ENCODE measurements around the gene CCDC120. TPM values are rescaled to one million over a fixed set of nuclear protein-coding genes. Genes with fewer than 3 reads are reported as not detected.
A peak's percentile ranks its signal among the peaks of the same experiment; 100 is the strongest.

CCDC120 gene
- polyA plus RNA-seq, 4 donors: 9.5 to 16.5 (median 11.1) TPM

DNA sequence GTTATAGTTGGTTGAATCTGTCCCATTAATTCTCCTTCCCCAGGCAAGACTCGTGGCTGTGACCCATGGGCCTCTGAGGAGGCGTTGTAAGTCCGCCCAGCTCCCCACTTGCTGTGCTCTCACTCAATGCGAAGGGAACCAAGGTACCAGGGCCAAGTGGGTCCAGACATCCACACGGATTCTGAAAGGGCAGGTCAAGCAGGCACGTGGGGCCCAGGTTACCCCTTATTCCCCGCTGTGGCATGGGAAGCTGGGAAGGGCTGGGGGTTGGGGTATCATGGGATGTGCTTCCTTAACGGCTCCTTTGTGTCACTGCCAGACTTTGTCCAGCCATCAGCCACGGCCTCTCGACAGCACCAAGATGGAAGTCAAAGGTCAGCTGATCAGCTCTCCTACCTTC, 3.1 kb downstream of the CCDC120 start:
- DNase-seq (ENCODE audit: low read depth in 4 of 4, low spot score in 3 of 4): no peak

DNA sequence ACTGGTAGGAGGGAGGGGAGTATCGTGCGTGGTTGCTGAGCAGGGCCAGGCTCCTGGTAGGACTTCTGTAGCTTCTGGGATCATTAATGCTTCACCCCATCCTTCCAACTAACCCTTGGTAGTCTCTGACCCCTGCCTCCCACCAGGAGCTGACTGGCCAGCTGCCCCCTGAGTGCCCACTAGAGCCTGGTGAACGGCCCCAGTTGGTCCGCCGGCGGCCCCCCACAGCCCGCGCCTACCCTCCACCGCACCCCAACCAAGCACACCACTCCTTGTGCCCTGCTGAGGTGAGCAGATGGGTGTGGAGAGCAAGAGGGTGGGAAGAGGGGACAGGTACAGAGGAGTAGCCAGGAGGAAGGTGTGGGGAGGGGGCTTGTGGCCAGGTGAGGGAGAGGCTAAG, 4.9 kb downstream of the CCDC120 start:
- no peak for DNase-seq (ENCODE audit: low read depth in 4 of 4, low spot score in 3 of 4)

DNA sequence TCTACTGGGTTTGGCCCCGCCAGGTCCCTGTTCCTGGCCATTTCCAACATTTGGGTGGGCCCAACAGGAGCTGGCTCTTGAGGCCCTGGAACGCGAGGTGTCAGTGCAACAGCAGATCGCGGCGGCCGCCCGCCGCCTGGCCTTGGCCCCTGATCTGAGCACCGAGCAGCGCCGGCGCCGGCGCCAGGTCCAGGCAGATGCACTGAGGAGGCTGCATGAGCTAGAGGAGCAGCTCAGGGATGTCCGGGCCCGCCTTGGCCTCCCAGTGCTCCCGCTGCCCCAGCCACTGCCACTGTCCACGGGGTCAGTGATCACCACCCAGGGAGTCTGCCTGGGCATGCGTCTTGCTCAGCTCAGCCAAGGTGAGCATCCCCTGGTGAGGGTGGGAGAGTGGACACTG, 5.5 kb downstream of the CCDC120 start:
- DNase-seq (ENCODE audit: low read depth in 4 of 4, low spot score in 3 of 4): no peak

DNA sequence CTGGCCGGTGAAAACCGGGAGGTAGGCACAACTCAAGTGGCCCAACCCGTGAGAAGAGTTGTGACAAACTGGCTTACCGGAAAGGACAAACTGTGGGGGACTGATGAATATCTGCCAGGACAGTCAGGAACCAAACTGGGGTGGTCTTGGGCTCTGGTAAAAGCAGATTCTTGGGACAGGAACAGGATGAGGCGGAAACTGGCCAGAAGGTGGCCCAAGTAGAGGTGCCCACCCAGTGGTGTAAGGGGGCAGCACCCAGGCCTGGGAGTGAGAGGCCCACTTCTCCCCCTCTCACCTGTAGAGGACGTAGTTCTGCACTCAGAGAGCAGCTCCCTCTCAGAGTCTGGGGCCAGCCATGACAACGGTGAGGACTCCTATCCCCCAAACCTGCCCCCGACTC, 5.9 kb downstream of the CCDC120 start:
- no peak for DNase-seq (ENCODE audit: low read depth in 4 of 4, low spot score in 3 of 4)

DNA sequence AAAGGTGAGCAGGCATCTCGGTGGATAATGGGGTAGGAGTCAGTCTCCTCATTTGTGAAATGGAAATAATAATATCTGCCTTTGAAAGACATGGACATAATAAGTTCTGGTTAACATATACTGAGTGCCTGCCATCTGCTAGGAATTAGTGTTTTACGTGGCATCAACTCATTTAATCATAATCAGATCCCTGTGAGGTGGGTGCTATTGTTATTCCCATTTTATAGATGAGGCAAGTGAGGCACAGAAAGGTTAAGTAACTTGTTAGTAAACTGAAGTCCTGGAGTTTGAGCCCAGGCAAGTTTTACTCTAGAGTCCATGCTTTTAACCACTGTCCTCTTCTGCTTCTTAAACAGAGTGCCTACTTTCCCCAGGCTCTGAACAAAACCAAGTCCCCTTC, 7.5 kb downstream of the CCDC120 start:
- no peak for DNase-seq (ENCODE audit: low read depth in 4 of 4, low spot score in 3 of 4)

DNA sequence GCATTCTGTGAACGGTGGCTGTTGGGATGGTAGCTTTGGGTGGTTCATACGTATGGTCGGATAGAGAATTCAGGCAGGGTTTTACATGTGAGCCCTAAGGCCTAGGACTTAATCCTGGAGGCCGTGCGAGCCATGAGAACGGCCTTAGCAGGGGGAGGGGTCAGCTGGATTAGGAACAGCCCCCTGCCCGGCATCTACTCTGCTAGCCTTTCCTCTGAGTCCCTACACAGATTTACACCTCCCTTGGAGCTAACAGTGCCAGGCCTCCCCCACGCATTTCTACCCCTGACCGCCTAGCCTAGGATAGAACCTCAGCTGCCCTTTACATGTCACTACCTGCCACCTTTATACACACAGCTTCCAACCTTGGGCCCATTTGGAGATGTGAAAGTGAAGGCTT, 7.9 kb downstream of the CCDC120 start:
- no peak for DNase-seq (ENCODE audit: low read depth in 4 of 4, low spot score in 3 of 4)

DNA sequence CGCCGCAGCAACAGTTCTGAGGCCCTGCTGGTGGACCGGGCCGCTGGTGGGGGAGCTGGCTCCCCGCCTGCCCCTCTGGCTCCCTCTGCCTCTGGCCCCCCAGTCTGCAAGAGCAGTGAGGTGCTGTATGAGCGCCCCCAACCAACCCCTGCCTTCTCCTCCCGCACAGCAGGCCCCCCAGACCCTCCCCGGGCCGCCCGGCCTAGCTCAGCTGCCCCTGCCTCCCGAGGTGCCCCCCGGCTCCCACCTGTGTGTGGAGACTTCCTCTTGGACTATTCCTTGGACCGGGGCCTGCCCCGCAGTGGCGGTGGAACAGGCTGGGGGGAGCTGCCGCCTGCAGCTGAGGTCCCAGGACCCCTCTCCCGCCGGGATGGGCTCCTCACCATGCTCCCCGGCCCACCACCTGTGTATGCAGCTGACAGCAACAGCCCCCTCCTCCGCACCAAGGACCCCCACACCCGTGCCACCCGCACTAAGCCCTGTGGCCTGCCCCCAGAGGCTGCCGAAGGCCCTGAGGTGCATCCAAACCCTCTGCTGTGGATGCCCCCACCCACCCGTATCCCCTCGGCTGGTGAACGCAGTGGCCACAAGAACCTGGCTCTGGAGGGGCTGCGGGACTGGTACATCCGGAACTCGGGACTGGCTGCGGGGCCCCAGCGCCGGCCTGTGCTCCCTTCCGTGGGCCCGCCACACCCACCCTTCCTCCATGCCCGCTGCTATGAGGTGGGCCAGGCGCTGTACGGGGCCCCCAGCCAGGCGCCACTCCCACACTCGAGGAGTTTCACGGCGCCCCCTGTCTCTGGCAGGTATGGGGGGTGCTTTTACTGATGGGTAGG, 8.7 kb downstream of the CCDC120 start:
- no peak for DNase-seq (ENCODE audit: low read depth in 4 of 4, low spot score in 3 of 4)

DNA sequence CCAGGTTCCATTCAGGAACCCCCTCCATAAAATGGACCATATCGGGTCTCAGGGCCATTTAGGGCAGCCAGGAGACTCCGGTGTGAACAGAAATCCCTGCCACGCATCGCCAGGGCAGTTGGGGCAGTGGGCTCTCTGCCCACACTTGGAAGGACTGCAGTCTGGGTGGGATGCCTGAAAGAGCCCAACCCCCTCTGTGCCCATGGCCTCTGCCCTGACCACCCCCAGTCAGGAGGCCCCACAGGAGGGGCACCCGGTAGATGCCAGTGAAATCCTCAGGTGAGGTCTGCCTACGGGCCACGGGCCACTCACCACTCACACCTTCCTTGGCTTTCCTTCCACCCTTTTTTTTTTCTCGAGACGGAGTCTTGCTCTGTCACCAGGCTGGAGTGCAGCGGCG, 10.2 kb downstream of the CCDC120 start:
- no peak for DNase-seq (ENCODE audit: low read depth in 4 of 4, low spot score in 3 of 4)

DNA sequence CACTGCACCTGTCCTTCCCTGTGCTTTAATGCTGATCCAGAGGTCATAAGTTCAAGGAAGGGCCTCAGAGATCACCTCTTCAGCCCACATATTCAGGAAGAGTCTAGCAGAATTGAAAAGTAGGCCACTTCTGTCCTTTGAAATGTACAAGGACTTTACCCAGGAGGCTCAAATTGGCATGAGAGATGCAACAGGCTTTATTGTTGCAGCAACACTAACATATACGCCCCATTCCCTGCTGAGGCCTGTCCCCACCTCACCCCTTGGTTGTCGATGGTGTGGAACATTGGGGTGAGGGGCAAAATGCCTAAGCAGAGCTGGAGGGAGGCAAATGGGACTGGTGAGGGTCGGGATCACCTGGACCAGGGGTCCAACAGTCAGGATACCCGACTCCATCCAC, 12.2 kb downstream of the CCDC120 start:
- DNase-seq (ENCODE audit: low read depth in 4 of 4, low spot score in 3 of 4): no peak

DNA sequence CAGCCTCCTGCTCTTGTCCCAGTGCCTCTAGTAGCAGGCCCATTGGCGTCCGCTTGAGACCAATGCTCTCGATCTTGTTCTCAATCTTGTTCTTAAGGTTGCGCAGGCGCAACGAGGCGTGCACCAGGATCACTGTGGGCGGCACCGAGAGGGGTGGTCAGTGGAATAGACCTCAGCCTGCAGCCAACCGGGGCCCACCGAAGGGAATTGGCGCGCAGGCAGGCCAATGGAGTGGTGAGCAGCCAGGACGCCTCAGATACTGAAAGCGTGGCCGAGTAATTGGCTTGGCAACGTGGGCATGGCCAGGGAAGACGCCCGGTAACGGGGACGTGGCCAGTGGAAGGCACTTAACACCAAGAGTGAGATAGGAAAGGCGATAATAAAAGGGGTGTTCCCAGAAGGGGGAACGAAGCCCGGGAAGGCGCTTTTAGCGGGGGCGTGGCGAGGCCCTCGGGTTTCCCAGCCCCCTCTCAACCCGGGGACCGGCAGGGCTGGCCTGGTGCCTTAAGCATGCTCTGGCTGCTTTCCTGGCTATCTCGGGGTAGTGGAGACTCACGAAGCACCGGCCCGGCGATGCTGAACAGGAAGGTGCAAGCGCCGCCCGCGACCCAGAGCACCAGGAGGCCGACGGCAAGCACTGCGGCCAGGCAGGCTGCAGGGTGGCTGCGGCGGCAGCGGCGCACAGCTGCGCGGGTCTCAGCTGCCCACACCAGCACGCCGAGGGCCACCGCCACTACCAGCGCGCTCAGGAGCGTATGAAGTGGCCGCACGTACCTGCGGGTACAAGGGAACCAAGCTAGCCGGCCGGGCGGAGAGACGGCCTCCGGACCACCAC, 13.3 kb downstream of the CCDC120 start:
- peak in 1 of 4 donors; percentile 49 for DNase-seq (ENCODE audit: low read depth in 4 of 4, low spot score in 3 of 4)

DNA sequence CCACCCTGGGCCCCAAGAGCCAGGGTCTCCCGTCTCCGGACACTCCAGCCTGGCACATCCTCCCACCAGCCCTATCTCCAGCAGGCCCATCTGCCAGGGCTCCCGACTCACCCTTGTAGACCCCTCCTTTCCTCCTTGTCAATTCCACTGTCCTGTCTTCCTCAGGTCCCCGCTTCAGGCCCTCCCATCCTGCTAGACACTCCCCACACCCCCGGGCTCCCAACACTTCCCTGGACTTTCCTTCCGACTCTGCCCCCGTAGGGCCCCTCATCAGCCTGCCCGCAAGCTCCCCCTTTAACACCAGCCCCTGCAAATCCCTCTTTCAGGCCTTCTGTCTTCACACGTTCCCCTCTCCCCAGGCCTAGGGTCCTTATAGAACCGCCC, 13.9 kb downstream of the CCDC120 start:
- no peak for DNase-seq (ENCODE audit: low read depth in 4 of 4, low spot score in 3 of 4)

DNA sequence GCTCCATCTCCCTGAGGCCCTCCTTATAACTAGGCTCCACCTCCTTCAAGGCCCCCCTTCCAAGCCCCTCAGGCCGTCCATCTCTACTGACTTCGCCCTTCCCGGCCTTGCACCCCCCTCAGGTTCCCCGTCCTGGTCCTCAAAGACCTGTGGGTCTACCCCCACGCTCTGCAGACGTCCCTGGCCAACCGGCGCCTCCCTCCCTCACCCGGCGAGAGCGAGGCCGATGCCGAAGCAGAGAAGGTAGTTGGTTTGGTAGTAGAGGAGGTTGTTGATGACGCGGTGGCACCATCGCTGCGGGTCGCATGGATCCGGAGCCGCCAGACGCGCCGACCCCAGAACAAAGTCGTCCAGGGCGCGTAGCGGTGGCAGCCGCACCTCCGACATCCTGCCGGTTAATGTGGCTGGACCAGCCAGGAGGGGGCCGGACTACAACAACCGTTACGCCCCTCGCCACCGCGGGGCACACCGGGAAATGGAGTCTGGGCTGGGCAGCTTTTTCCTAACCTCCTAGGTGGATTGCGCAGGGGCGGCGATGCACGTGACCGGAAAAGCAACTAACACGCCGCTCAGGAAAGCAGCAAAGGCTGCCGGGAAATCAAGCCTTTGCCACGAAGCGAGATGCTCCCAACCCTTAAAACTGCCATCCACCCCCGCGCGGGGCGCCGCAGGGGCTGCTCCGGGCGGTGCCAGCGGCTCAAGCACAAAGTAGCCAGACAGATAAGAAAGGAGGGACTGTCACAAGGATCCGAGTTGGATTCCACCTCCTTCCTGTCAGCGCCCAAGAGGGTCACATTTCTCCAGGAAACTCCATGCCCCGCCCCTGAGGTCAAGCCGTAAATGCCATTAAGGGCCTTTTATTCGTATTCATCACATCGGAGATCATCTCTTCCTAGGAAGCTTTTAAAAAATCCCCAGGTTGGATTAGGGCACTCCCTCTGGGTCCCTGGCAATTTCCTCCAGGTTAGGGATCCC, 15.1 kb downstream of the CCDC120 start, which contains the start of gene PRAF2:
TSS of gene PRAF2 (minus strand) at position 402 of the 975 bp plus-strand sequence. CDS start at position 387, 15 bp downstream.
- peak; percentile 67 to 87 (median 76) for DNase-seq (ENCODE audit: low read depth in 4 of 4, low spot score in 3 of 4)

DNA sequence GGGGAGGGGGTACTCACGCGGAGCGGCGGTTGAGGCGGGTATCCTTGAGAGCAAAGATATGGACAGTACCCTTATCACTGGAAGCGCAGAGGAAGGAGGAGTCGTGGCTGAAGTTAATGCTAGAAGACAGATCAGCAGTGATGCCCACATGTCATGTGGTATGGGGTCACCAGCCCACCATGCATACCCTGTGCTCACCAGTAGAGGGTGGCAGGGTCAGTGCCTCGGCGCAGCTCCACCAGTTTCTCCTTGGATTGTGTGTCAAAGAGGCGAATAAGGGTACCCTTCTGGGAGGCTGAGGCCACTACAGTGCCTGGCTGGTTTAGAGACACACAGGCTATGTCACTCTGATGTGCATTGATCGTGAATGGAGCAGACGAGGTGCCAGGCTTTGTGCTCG, 16.5 kb downstream of the CCDC120 start:
- no peak for DNase-seq (ENCODE audit: low read depth in 4 of 4, low spot score in 3 of 4)

DNA sequence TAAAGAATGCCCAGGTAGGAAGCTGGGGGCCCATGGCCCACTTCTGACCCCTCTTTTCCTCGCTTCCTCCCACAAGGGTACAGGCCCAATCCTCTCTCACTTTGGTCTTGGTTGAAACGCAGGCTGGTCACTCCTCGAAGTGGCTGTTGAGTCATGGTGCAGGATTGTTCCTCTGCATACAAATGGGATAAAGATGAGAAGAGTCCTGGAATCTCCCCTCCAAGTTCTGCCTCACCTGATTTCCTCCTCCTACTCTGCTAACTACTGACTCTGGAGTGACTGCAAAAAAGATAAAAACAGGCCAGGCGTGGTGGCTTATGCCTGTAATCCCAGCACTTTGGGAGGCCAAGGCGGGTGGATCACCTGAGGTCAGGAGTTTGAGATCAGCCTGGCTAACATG, 19.1 kb downstream of the CCDC120 start:
- DNase-seq (ENCODE audit: low read depth in 4 of 4, low spot score in 3 of 4): no peak

DNA sequence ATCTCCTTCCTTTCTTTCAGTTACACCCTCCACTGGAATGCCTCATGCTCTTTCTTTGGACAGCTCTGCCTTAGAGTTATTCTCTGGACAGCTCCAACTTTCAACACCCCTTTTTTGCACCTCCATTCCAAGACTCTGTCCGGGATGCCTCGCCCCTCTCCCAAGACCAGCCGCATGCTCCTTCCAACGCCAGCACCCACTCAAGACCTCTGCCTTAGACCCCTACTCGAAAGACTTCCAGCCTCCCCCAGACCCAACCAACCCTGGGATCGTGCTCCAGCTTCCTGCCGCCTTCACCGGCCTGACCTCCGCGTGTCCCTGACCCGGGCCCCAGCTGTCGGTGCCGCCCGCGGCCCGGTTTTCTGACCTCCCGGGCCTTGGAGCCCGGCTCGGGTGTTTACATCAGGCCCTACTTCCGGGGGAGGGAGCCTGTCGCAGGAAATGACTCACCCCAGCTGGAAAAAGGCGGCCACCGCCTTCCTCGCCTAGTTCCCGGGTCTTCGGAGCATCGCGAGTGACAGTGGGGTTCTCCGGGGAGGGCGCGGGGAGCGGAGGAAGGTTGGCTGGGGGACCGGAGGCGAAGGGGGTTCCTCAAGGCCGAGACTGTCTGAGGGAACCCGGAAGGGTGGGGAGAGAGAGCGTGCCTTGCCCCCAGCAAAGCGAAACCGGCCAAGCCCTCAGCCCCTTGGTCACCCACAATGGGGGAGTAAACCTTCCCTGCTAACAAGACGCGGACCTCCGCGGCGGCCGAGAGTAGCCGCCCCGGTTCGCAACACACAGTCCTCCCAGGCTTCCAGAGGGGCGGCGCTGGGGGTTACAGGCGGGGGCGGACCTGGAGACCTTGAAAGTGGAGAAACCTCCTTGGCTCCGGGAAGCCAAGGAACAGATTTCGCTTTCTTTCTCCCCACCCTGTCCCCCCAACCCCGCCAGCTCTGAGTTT, 21.0 kb downstream of the CCDC120 start, which contains the start of gene WDR45:
TSS of gene WDR45 (minus strand) at position 399 of the 940 bp plus-strand sequence. CDS start 1,792 bp downstream, outside the sequence.
- no peak for DNase-seq (ENCODE audit: low read depth in 4 of 4, low spot score in 3 of 4)

DNA sequence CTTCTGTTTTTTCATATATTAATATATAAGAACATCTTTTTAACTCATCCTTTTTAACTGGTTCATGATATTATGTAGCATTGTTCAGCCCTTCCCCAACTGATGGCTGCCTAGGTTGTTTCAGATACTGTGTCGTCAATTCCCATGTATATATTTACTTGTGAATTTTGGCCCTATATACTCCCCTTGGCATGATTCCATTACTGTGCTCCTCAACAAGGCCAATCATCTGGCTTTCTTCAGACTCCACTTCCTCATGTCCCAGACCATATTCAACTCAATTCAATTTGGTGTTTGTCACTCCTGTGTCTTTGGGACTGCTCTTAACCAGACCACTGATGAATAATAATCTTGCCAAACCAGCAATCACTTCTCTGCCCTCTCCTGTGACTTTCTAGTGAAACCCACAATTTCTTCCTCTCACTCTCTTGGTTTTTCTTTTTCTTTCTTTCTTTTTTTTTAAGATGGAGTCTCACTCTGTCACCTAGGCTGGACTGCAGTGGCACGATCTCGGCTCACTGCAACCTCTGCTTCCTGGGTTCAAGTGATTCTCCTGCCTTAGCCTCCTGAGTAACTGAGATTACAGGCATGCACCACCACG, 23.6 kb downstream of the CCDC120 start:
- DNase-seq (ENCODE audit: low read depth in 4 of 4, low spot score in 3 of 4): no peak

DNA sequence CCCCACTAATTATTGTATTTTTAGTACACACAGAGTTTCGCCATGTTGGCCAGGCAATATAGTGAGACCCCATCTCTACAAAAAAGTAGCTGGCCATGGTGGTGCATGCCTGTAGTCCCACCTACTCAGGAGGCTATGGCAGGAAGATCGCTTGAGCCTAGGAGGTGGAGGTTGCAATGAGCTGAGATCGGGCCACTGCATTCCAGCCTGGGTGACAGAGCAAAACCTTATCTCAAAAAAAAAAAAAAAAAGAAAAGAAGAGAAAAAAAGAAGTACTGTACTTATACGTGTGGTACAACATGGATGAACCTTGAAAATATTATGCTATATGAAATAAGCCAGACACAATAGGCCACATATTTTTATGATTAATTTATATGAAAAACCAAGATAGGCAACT, 30.8 kb downstream of the CCDC120 start:
- DNase-seq (ENCODE audit: low read depth in 4 of 4, low spot score in 3 of 4): no peak

DNA sequence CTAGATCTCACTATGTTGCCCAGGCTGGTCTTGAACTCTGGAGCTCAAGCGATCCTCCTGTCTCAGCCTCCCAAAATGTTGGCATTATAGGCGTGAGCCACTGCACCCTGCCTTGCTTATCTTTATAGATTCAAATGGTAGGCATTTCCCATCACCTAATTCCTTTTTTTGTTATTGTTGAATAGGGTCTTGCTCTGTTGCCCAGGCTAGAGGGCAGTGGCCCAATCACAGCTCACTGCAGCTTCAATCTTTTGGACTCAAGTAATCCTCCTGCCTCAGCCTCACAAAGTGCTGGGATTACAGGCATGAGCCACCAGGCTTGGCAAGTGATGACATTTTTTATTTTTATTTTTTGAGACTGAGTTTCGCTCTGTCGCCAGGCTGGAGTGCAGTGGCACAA, 37.6 kb downstream of the CCDC120 start:
- no peak for DNase-seq (ENCODE audit: low read depth in 4 of 4, low spot score in 3 of 4)

All from left renal pelvis (tissue), 4 donors.